HG02798 (cell line): ENCODE data around the gene TSSK1B.
"Not testable (repeated sequence)": the region's sequence is repeated elsewhere in the genome, so short reads cannot be mapped to it uniquely, and the experiment has no call there.

ENCODE experiments used
- ATAC-seq: cut with Tn5 transposase; IDR thresholded peaks from one replicate; pipeline ENCODE4 v1.9.1; 2021; ENCODE audit warnings: mild to moderate bottlenecking; ENCODE audit not compliant: unreplicated experiment, poor library complexity

The TSSK1B gene

DNA sequence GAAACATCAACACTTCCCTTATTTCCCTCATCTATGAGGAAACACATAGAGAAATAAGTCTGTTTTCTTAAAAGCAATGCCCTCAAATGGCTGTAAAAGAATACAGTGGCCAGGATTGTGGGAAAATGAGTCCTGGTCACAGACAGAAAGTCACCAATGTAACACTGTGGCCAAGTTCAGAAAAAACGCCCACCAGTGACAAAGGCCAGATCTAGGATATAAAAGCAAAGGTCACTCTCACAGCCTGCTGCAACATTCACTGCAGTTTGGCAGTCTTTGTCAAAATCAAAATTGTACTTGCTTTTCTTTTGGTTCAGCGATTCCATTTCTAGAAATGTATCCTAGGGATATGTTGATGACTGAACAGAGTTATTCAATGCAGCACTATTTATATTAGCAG is 30.5 kb downstream of the TSSK1B start:
- ATAC-seq = no peak

DNA sequence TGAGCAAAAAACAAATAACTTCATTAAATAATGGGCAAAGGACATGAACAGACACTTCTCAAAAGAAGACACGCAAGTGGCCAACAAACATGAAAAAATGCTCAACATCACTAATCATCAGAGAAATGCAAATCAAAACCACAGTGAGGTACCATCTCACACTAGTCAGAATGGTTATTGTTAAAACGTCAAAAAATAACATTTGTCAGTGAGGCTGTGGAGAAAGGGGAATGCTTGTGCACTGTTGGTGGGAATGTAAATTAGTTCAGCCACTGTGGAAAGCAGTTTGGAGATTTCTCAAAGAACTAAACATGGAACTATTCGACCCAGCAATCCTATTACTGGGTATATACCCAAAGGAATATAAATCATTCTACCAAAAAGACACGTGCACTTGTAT is 36.8 kb downstream of the TSSK1B start:
- ATAC-seq = not testable (repeated sequence)

DNA sequence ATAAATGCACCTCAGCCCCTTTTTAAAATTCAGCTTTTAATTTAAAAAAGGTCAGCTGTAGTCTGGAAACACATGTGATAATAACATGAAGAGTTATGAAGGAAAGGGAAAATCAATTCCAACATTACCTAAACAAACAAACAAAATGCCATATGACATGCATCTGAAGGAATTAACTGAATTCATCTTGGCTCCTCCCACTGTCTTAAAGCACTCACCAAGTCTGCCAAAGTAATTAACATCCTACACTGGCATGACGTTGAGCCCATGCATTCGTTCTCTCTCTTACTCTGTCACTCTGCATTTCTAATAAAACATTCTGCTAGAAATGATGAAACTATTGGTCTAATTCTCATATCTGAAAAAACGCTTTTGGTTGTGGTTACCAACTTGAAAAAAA is 37.7 kb downstream of the TSSK1B start:
- ATAC-seq = no peak

DNA sequence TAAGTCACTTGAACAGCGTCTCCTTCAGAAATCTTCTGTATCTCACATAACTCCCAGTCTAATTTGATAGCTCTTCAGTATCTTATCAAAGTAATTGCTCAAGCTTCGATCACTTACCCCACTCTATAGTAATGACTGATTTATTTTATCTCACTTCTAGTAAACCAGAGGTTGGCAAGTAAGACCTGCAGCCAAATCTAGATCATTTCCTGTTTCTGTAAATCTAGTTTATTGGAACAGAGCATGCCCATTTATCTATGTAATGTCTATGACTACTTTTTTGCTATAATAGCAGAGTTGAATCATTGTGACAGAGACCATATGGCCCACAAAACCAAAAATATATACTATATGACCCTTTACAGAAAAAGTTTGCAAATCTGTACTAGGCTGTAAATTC is 40.1 kb downstream of the TSSK1B start:
- ATAC-seq = no peak

DNA sequence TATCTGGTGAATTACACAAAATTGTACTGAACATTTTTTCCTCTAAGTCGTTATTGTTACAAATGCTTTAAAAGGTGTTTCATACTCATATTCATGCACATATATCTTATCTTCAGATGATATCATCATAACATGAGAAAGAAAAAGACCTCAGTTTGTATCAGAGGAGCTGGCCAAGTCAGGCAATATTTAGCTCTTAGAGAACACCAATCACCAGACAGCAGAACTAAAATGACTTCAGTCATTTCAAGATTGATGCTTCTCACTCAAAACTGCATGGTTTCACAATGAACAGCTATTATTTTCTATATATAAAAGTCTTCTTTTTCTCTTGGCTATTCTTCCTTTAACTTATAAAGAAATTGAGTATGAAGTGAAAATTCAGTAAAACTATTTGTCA is 44.6 kb downstream of the TSSK1B start:
- no peak for ATAC-seq

DNA sequence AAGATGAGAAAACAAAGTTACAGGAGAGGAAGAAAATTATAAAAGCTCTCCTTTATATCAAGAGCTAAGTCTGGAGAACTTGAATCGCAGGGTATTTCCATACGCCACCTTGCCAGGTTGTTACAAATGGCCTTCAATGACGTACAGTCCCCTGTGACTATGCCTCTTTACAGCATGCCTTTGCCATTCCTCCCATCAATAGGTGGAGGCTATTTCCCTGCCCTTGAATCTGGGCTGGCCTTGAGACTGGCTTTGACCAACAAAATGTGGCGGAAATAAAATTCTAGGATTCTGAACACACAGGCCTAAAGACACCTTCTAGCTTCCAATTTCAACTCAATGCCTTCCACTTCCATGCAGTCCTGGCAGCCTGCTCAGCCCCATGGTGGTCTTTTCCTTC is 45.7 kb downstream of the TSSK1B start:
- ATAC-seq = no peak

DNA sequence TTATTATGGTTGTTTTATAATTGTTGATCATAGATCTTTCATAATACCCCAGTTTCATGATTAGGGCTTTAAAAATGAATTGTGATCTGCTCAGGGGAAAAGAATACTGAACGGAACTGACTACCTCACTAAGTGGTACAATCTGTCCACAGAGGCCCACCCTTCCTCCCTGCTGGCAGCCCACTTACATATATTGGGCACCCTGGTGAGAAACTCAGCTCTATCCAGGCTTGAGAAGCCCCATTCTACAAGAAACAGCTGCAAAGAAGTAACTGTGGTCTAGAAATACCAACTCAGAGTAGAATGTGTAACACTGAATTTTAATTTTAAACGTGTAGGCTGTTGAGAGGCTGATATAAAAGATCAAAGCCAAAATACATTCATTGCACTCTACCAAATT is 46.9 kb downstream of the TSSK1B start:
- no peak for ATAC-seq

DNA sequence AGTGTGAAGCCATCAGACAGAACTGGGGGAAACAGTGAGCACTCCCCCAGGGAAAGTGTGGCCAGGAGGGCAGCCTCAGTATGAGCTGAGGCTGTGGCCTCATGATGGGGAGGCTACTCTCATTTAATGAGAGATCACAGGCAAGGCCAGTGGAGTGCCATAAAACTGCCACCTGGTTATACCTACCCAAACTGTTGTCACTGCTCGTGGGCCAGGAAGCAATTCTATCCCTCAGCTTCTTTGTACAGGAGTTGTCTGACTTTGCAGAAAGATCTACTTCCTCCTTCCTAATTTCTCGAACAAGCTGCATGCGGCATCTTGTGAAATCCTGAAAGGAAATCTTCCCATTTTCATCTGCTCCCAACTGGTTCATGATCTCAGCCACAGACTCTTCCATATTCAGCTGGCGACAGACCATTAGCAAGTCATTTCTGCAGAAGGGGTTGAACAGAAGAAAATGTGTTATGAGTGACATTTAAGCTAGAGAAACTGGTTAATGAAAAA is 50.0 kb downstream of the TSSK1B start:
- ATAC-seq = no peak

DNA sequence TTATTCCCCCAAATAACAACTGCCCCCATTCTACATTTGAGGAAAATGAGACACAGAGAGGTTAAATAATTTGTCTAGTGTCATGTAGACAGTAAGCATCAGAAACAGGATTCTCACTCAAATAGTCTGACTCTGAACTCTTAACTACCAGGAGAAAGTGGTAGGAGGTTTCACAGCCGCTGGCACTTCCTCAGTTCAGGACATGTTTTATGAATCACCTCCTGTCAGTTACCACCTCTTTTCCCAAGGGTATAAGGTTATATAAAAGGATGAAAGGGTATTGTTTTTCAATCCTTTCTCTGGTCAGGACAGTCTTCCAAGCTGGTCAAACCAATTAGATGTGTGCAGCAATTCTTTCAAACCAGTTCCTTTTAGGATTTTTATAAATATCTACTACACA is 52.1 kb downstream of the TSSK1B start:
- no peak for ATAC-seq
